SH-SY5Y (cell line): ENCODE data around the gene TNIK.

Source experiments
- GATA2 ChIP-seq: IDR thresholded peaks from 2 replicates; pipeline ENCODE4 v1.6.1; 2011; ENCODE audit warnings: mild to moderate bottlenecking, low read depth, low read length
- GATA3 ChIP-seq: IDR thresholded peaks from 2 replicates; pipeline ENCODE4 v1.6.1; 2011; ENCODE audit warnings: low read depth, mild to moderate bottlenecking, low read length, moderate library complexity

DNA sequence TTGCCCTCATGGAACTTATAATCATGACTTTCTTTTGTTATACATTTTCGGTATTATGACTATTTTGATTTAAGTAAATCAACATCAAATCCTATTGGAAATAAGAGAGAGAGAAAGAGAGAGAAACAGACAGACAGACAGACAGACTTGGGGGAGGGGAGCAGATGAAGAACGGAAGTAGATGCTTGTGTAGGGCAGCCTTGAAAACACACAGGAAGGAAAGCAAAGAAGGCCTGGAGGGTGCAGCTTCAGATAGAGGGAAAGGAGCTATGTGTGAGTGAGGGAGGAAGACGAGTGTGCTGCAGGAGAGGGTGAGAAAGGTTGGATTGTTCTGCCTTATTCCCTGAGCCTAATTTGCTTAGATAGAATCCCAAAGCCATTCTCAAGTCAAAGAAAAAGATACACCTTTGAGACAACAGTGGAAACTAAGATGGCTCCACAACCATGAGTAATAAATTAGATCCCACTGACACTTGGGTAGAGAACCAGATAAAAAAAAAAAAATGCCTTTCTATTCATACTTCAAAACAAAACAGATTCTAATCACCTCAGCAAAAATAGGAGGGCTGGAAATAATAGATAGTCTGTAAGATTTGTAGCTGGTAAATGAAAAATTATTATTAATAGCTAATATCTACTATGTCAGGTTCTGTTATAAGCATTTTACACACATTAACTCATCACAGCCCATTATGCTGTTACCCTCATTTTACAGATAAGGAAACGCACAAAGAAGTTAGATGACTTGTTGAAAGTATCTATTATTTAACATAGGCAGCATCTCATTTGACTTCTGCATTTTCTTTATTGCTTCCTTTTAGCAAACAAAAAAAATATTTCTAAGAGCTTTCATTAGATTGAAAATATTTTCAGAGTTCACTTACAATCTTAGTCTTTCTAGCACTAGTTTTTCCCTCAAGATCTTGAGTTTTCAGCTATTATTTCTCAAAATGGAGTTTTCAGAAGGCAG is 214.1 kb downstream of the TNIK start:
- no peak for TF ChIP-seq GATA3
- TF ChIP-seq GATA2, result no peak
